GM21447 (cell line): ENCODE data around the gene CFD.
"Not testable (repeated sequence)": the region's sequence is repeated elsewhere in the genome, so short reads cannot be mapped to it uniquely, and the experiment has no call there.

Source experiments
- ATAC-seq: cut with Tn5 transposase; IDR thresholded peaks from one replicate; pipeline ENCODE4 v1.9.1; 2021; ENCODE audit not compliant: unreplicated experiment

Gene CFD

GRCh38 chr19:852136-853013 lies 7.1 kb upstream of the CFD start, which contains the start of gene ELANE:
Gene ELANE (plus strand): TSS chr19:852303. CDS start chr19:852329, 26 bp downstream.
- ATAC-seq: no peak

DNA sequence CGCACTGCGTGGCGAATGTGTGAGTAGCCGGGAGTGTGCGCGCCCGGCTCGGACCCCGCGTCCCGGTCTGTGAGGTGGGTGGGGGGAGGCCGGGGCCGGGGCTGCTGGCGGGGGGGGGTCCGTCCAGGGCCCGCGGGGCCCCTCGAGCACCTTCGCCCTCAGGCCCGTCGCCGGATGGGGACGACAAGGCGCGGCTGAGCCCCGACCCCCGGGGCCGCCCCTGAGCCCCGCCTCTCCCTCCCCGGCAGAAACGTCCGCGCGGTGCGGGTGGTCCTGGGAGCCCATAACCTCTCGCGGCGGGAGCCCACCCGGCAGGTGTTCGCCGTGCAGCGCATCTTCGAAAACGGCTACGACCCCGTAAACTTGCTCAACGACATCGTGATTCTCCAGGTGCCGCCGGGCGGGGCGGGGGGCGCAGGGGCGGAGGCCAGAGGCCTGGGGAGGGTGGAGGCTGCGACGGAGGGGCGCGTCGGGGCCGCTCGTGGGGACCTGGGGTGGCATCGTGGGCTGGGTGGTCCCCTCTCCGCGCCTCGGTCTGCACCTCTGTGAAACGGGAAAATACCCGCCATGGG lies 6.4 kb upstream of the CFD start:
- no peak for ATAC-seq

DNA sequence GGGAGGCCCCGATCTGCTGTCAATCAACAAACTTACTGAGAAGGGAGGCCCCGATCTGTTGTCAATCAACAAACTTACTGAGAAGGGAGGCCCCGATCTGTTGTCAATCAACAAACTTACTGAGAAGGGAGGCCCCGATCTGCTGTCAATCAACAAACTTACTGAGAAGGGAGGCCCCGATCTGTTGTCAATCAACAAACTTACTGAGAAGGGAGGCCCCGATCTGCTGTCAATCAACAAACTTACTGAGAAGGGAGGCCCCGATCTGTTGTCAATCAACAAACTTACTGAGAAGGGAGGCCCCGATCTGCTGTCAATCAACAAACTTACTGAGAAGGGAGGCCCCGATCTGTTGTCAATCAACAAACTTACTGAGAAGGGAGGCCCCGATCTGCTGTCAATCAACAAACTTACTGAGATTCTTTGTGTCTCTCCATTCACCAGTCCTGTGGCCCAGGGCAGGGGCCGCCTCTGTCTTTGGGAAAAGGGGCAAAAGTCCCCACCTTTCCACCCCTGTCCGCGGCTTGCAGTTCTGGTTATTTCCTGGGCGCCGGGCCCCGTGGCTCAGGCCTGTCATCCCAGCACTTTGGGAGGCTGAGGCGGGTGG lies 5.7 kb upstream of the CFD start:
- not testable (repeated sequence) for ATAC-seq

DNA sequence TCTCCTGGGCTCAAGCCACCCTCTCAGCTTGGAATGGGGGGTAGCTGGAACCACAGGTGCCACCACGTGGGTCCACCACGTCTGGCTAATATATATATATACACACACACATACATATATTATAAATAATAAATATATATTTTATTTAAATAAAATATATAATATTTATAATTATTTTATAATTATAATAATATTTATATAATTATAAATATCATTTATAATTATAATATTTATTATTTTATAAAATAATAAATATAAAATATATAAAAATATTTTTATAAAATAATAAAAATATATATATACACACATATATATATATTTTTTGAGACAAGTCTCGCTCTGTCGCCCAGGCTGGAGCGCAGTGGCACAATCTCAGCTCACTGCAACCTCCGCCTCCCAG lies 4.9 kb upstream of the CFD start:
- no peak for ATAC-seq

GRCh38 chr19:855142-855541 lies 4.3 kb upstream of the CFD start:
- no peak for ATAC-seq

GRCh38 chr19:855566-856120 lies 3.8 kb upstream of the CFD start:
- ATAC-seq: no peak

DNA sequence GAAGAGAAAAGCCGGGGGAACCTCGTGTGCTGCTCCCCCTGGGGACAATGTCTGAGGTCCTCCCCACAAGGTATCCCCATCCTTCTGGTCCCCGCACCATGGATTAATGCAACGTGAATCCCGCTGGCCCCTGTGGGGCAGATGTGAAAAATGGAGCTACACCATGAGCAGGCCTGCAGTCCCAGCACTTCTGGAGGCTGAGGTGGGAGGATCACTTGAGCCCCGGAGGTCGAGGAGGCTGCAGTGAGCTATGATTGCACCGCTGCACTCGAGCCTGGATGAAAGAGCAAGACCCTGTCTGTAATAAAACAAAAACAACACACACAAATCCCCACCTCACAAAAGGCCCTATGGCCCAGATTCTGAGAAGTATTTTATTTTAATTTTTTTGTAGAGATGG lies 1.2 kb upstream of the CFD start:
- no peak for ATAC-seq

DNA sequence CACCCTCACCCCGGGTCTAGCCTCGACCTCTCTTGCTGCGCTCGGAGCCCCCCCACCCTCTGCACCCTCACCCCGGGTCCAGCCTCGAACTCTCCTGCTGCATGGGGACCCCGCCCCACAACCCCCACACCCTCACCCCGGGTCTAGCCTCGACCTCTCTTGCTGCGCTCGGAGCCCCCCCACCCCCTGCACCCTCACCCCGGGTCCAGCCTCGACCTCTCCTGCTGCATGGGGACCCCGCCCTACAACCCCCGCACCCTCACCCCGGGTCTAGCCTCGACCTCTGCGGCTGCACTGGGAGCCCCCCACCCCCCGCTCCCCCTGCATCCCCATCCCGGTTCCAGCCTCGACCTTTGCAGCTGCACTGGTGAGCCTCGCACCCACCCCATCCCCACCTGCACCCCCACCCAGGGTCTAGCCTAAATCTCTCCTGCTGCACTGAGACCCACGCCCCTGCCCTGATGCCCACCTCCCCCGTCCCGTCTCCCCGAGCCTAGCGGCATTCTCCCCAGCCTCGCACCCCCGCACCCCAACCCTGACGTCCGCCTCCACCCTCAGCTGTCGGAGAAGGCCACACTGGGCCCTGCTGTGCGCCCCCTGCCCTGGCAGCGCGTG lies 1.8 kb downstream of the CFD start:
- no peak for ATAC-seq

DNA sequence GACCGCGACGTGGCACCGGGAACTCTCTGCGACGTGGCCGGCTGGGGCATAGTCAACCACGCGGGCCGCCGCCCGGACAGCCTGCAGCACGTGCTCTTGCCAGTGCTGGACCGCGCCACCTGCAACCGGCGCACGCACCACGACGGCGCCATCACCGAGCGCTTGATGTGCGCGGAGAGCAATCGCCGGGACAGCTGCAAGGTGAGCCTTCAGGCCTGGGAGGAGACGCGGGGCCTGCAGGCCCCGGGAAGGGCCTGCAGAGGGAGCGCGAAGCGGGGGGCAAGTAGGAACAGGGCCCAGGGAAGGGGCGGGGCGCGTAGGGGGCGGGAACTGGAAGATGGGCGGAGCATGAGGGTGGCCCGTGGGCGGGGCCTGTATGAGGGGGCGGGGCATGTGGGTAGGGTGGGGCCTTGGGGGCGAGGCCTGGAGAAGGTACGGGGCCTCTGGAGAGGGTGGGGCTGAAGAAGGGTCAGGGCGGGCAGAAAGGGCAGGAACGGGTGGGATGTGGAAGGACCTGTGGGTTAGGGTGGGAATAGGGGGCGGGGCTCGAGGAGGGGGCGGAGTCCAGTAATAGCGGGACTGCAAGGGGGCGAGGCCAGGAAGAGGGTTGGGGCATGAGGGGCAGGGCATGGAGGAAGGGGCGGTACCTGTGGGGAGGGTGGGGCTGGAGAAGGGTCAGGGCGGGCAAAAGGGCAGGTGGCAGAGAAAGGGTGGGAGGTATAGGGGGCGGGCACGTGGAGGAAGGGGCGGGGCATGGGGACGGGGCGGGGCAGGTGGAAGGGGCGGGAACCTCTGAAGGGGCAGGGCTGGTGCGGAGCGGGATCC lies 2.5 kb downstream of the CFD start:
- ATAC-seq: no peak

DNA sequence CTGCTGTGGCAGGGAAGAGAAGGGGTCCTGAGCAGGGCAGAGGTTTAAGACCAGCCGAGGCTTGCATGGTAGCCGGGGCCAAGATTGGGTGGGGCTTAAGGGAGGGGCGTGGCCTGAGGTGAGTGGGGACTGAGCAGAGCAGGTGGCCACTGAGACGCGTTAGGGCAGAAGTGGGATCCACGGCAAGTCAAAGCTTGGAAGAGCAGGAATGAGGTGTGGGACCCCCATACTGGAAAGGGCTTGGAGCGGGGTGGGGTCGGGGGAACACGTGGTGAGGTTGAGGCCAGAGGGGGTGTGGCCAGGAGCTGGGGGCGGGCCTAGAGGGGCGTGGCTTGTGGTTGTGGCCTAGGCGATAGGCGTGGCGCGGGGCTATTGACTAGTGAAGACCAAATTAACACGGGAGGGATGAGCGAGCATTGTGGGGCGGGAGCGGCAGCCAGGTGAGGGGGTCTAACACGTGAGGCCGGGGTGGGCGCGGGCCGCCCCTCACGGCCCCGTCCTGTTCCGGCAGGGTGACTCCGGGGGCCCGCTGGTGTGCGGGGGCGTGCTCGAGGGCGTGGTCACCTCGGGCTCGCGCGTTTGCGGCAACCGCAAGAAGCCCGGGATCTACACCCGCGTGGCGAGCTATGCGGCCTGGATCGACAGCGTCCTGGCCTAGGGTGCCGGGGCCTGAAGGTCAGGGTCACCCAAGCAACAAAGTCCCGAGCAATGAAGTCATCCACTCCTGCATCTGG lies 3.3 kb downstream of the CFD start:
- ATAC-seq: no peak

GRCh38 chr19:863315-863620 lies 3.8 kb downstream of the CFD start:
- no peak for ATAC-seq

DNA sequence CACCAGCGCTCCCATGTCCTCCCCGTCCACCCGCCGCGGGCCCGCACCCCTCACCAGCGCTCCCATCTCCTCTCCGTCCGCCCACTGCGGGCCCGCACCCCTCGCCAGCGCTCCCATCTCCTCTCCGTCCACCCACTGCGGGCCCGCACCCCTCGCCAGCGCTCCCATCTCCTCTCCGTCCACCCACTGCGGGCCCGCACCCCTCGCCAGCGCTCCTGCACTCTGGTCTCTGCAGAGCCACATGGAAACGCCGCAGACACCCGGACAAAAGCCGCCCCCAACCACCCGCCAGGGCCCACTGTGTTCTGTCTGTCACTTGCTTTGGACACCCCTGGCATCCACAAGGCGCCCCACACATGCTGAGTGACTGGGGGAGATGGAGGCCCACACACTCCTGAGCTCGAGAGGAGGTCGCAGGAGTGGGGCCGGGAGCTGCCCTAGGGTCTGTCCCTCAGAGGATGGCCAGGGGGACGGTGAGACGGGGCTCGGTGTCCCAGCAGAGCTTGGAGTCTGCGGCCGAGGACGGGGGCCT lies 7.4 kb downstream of the CFD start:
- no peak for ATAC-seq

DNA sequence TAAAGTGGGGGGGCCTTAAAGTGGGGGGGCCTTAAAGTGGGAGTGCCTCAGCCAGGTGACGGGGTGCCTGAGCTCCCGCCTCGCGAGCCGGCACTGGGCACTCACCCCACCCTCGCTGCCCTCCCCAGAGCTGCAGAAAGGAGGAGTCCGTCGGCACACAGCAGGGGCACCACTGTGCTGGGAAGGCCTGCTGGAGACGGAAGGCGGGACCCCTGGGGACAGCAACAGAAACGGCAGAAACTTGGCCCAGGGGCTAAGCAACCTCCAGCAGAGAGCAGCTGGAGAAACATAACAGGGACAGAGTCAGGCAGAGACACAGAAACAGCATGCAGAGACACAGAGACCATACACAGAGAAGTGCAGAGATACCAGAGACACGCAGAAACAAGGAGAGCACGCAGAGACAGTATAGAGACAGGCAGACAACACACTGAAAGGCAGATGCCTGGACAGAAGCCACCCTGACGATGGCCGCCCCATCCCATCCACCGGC lies 7.9 kb downstream of the CFD start:
- ATAC-seq: no peak

- no peak for ATAC-seq
These were observed 8.5 kb downstream of the CFD start for GRCh38 chr19:867855-868457.

GRCh38 chr19:868458-869244 lies 9.2 kb downstream of the CFD start:
- no peak for ATAC-seq

DNA sequence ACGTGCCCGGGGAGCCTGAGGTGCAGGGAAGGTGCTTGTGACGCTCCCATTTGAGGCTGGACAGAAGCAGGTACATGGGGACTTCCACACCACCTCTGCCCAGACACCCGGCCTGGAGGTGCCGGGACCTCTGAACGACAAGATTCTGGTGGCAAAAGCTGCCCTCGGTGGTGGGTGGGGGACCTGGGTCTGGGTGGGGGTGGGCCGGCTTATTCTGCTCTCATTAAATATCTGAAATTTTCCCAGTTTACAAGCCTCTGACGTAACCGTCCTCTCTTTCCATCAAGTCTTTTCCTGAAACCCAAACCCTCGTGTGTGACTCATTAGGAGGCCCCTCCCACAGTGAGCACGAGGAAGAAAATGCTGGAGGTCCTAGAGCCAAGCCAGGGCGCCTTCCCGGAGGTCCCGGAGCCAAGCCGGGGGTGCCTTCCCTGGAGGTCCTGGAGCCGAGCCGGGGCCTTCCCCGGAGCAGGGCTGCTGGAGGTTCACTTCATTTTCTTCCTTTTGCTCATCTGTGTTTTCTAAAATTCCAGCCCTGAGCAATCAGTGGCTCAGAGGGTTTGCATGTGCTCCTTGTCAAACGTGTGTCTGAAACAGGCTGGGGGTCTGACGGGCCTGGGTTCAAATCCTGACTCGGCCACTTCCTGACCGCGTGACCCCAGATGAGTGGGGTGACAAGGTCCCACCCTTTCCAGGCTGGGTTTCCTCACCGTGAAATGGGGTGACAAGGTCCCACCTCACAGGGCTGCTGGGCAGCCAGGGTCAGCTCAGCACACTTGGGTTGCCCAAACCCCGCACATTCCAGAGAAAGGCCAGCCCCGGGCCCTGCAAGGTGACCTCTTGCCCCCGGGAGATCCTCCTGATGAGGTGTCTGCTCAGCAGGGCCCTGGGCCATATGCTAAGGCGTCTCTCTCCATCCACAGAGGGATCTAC lies 10.0 kb downstream of the CFD start:
- ATAC-seq: no peak

- ATAC-seq: no peak
These were observed 10.8 kb downstream of the CFD start for GRCh38 chr19:870314-870713.
